Stimulated activated CD8-positive, alpha-beta memory T cell treated with anti-CD3 and anti-CD28 coated beads, Interleukin-15, amount 100 ng/mL, for 24 hours (primary cell): ENCODE measurements around the gene APOB.
A peak's percentile ranks its signal among the peaks of the same experiment; 100 is the strongest.

Source experiments
- DNase-seq: peaks from one replicate; pipeline ENCODE4 v3.0.0-alpha.2; 2020; ENCODE audit warnings: low read depth

The APOB gene

DNA sequence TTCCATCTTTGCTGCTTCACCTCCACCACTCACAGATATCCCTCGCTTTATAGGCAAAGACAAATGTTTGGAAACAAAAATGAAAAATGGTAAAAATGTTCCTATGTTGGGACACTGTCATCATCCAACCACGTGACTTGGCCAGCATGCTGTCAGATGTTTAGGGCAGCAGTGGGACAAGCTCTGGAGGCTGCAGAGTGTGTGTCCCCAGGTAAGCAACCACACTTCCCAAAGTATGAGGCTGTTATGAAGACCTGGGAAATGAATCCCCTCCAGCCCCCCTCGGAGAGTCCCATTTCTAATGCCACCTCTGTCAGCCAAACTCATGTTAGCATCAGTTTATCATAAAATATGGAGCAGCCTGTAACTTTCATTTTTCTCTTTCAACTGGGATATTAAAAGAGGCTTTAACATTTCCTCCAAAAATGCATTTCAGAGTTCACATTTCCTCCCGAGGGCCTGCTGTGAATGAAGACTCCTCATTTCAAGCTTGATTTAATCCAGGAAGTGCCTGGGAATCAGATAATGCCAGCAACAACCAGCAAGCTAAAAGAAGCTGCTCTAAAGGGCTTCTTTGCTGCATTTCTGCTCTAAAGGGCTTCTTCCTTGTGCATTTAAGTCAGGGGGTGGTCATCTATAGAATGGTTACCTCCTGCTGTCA is 66.2 kb downstream of the APOB start:
- no peak for DNase-seq

DNA sequence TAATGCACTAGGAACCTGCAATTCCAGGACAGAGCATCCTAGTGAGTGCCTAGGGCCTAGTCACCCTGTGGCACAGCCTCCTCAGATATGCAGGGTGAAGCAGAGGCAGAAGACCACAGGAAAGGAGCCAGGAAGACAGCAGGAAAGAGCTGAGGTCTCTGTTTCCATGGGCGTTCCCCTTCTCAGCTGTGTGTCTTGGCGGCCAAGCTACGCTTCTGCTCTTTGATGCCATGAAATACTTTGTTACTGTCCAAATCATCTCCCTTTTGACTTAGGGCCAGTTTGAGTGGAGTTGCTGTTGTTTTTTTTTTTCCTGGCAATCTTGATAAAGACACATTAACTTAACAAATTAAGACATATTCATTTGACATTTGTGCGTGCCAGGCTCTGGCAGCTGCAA is 67.3 kb downstream of the APOB start:
- no peak for DNase-seq

DNA sequence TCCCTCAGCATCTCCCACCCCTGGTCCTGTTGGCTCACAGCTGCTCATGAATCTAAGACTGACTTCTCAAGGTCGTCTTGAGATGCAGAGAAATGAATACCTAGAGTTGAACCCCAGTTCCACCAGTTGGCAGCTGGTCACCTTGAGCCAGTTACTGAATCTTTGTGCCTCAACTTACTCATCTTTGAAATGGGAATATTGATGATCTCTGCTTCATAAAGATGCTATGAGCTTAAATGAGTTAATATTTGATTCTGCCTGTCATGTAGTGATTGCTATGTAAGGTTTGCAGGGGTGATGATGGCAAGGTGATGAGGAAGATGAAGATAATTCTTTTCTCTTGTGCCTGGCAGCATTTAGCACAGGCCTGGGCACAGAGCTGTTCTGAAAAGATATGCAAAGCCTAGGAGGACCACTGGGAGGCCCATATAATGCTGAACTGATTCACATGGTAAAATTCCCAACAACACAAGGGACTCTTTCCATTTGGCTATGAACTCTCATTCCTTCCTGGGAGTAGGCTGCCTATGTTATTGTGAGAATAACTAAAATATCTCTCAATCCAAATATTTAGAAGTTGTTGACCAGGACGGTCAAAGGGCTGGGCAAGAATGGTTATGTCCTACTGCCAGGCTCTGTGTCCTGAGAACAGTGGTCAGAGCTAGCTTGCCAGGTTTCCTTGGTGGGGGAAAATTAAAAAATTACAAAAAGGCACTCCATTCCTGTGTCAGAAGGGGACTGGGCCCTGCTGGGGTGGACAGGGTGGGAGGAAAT is 70.9 kb downstream of the APOB start:
- no peak for DNase-seq

DNA sequence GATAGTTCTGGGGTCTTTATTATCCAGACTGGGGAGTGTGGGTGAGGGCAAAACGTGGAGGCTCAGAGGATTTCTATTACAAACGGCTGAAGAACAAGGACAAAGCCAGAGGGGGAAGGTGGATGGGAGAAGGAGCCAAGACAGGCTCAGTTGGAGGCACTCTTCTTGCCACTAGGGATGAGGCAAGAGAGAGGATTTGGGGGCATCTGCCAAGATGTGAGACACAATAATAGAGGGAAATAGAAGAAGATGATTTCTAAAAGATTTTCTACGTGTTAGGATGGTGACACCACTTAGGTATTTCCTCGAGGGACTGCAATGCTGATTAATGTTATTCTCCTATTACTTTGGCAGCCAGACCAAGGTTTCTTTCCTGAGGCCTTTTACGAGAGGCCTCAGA is 71.8 kb downstream of the APOB start:
- no peak for DNase-seq

DNA sequence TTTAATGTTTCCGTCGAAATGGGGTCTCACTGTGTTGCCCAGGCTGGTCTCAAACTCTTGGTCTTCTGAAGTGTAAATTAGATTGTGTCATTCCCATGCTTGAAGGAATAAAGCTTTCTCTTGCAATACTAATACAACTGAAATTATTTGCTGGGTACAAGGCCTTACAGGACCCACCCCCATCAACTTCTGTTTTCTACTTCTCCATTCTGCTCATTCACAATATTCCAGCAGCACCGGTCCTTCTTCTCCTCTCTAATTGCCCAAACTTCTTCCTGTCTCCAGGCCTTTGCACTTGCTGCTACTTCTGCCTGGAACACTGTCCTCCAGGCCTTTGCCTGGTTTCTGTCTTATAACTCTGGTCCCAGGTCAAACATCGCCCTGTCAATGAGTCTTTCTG is 73.8 kb downstream of the APOB start:
- no peak for DNase-seq

DNA sequence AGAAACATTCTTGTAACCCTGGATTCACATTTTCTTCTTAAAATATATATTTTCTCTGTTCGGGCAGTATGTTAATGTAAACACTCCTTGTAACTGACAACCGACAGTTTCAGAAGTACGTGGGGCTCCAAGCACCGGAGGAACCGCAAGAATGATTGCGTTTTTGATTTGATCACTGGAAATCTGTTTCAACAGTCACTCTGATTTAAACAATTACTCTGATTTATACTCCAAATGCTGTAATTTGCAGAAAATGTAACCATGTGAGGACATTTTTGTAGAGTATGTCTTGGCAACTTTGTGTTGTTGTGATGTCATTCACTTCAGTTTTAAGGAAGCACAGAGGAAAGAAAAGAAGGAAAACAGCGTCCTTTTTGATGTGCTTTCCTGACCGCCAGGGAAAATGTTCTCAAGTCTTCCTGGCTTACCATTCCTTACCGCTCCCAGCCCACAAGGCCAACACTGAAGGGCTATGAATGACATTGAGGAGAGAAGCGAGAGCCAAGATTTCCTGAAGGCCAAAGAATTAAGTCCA is 77.7 kb downstream of the APOB start:
- DNase-seq, result no peak

DNA sequence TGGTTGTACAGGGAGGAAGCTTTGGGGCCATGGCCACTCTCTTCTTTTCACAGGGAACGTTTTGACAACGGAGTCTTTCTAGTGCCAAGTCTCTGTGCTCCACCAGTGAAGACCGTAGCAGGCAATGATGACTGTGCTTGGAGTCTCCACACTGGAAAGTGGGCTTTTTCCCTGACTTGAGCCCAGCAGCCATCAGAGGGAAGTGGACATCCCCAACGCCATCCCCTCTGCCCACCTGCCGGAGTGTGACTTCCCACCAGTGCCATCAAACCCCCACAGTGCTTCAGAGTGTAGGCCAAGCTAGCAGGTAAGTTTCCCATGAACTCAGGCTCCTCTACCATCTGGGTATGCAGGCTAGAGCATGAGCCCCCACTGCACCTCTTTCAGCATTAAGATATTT is 78.7 kb downstream of the APOB start:
- DNase-seq, result no peak

DNA sequence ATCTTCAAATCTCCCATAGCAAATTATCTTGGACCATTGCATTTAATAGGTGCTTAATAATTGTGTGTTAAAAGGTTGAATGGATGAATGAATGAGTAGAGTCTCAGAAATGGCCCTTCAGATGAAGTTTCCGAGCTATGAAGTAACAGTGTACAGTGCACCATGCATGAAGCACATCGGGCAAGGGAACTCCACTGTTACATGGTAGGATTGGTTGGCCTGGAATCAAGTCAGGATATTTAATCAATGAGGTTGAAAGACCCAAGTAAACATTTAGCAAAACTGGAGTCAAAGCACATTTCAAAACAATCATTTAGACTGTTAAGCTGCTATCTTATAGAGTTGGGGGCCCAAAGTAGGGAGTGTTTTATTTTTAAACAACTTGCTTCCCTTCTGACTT is 80.0 kb downstream of the APOB start:
- no peak for DNase-seq

DNA sequence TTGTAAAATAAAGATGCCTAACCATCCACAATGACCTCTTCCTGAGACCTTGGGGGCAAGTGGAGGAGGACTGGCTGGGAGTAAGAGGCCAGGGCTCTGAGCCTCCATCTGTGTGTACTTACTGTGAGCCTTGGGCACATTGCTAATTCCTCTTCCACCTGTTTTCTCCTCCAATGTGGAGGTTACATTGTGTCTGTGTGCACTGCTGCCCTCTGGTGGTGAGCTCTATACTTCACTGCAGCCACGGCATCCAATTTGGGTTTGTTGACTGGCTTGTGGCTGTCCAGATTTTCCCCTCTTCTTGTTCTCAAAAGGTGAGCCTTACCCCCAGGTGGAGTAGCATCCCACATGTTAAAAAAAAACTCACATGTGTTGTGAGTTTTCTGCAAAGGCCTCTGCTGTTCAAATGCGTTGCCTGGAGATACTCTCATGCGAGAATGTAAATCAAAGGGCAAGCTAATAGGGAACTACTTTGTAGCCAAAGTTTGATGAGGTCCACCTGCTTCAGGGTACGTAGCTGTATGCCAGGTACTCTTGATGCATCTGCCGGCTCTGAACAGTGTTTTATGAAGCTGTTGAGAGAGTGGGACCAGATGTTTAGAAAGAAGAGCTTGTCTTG is 80.8 kb downstream of the APOB start:
- DNase-seq, result peak; percentile 66

DNA sequence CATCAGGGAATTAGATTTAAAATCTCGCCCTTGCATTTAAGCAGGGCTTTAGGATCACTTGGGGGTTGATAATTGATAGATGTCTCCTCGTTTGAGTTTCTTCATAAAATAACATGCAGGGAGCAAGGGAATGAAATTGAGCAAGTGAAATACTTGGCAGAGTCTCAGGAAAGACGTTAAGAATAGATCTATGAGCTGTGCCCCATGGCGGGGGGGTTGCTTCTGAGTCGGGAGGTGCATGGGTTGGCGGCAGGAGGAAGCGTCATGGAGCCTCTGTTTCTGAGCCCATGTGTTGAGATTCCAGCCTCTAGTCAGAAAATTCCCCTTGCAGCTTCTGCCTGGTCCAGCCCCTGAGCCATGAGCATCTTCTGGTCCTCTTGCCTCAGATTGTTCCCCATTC is 82.0 kb downstream of the APOB start:
- no peak for DNase-seq

DNA sequence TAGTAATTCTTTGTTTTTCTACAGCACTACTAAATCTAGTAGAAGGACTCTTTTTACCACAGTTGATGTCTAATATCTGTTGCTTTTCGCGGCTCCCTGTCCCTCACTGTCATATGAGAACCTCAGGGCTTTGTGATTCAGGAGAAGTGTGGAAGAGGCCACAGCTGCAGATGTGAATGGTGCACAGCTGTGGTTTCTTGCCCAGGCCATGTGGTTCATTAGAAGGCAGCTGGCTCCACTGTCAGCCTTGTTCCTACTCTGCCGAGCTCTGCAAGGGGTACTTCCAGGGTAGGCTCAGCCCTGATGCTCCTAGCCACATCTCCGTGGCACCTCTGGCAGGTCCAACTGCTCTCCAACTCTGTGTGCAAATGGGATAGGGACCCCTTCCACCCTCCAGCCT is 83.9 kb downstream of the APOB start:
- no peak for DNase-seq

DNA sequence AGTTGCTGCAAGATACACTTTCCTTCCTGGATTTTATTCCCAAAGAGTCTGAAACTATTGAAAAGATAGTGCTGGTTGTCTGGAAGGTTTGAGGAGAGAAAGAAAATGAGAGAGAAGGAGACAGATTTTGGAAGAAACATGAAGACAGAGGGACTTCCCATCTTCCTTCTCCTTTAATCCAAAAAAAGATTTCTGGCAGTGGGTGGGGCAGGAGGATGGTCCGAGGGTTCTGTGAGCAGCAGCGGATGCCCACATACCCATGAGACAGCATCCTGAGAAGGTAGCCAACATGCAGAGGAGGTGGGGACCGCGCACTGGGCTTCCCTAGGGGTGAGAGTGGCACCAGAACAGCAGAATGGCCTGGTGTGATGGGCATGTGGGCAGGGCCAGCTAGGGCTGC is 84.6 kb downstream of the APOB start:
- no peak for DNase-seq

DNA sequence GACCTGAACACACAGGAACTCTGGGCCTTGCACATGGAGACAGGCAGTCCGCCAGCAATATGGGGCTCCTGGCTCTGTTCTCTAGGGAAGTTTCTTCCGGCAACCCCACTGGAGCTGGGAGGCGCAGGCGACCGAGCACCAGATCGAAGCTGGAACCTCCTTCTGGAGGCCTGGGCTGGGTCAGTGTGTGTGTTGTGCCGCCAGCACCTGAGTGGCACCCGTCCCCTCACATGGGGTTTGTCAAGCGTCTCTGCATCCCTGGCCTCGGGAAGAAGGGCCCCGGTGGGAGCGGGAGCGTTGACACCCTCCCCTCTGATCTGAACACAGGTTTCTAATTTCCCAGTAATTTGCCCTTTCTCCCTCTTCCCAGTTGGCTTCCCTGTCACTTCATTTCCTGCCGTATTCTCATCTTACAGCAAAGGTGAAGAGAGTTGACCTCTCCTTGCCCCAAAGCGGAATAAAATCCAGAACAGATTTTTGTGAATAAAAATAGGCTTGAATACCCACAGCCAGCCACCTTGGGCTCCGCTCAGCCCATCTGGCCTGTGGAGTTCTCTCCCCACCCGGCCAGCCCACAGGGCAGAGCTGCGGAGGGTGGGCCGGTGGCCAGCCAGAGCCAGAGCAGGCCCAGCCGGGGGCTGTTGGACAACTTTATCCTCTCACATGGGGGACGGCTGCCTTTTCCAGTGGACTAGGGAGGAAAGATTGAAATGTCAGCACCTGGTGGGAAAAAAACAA is 85.9 kb downstream of the APOB start:
- DNase-seq, result no peak

DNA sequence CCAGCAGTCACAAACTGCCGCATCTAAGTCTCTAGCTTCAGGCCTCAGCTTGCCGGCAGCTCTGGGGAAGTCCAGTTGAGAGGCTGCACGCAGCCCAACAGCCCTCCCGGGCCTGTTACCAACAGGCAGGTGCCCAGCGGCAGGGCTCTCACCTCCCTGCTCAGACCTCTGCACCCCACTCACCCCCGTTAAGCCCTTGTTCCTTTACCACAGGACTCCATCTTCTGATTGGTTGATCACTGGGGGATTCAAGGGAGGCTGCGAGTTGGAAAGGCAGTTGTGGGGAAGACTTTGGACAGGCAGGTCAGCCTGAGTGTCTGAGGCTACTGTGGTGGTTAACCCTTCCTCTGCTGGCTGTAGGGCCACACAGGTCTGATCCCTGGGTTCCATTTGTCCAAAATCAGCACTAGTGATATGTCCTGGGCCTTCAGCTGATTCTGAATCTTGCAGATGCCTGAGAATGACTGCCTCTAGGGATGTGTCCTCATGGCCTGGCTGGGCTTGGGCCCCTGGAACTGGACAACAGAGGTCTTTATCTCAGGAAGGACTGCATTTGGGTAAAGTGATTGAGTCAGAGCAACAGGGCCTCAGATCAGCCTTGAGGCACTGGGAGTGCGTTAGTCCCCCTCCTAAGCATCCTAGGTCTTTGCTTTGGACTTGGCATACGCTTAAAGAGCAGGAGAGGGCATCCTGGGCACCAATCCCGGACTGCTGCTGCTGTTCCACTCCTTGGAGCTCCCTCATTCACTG is 88.4 kb downstream of the APOB start:
- no peak for DNase-seq

DNA sequence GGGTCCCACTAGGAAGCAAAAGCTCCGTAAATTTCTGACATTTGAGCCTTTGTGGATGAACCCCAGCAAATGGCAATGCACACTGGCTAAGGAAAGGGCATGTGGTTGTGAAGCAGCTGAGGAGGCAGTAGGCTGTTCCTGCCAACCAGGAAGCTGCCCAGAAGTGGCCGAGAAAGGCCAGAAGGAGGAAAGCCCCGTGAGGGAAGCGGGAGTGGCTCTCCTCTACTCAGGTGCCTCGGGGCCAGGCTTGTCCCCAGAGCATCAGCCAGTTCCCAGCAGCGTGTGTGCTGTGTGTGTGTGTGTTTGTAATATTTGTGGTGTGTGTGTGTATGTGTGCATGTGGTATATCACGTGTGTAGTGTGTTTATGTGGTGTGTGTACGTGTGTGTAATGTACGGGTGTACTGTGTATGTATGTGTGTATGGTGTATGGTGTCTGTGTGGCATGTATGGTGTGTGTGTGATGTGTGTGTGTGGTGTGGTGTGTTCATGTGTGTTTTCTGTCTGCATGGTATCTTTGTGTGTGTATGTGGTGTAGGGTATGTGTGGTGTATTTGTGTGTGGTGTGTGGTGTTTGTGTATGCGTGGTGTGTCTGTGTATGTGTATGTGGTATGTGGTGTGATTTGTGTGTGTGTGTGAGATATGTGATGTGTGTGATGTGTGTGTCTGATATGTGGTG is 90.6 kb downstream of the APOB start:
- DNase-seq, result no peak
